Motor neuron (in vitro differentiated cells): Measurements from ENCODE around the gene CDH5. TPM values are rescaled to one million over a fixed set of nuclear protein-coding genes. Genes with fewer than 3 reads are reported as not detected.

Experiments used
- ATAC-seq, 8 experiments: fragments of 200-7000 bp; cut with Tn5 transposase; replicated peaks in 6 of 8; 2 replicates each; pipeline ENCODE4 v1.8.0; 2021; ENCODE audit warnings: mild to moderate bottlenecking in 8 of 8, moderate library complexity in 8 of 8
- H3K27ac ChIP-seq, 2 donors: fragments of 250-450 bp; sonication (Bioruptor Pico); 2 replicates each; pipeline ENCODE4 v1.9.0; 2021; ENCODE audit warnings: antibody characterized with exemption in 2 of 2, mild to moderate bottlenecking in 2 of 2, moderate library complexity in 1 of 2
- H3K4me1 ChIP-seq, 2 donors: fragments of 250-450 bp; sonication (Bioruptor Pico); replicated peaks in 1 of 2; 2 replicates each; pipeline ENCODE4 v1.6.1; 2021; ENCODE audit warnings: antibody characterized with exemption in 2 of 2, mild to moderate bottlenecking in 2 of 2, moderate library complexity in 1 of 2
- H3K4me3 ChIP-seq, 5 donors: fragments of 250-450 bp; sonication (Bioruptor Pico); 2 replicates each; pipeline ENCODE4 v1.9.0; 2021; ENCODE audit warnings: antibody characterized with exemption in 5 of 5, mild to moderate bottlenecking in 5 of 5, moderate library complexity in 4 of 5
- WGBS, 10 experiments: fragments of 450-650 bp; shearing (Covaris generic); methylation state at CpG; one replicate each; pipeline ENCODE4 v1.0.0; 2022; 5-methylcytosine and 5-hydroxymethylcytosine counted together
- in situ Hi-C, 9 experiments: fragments of 400-800 bp; cut with MboI; loops; one replicate each; pipeline ENCODE4 v1.15.0; 2021; ENCODE audit warnings: low sequenced_read_pairs in 9 of 9, low pct_unique_long_range_greater_than_20kb in 2 of 9; ENCODE audit not compliant: unreplicated experiment in 9 of 9
- total RNA-seq, 8 experiments: library from RNA; unstranded; fragments of 300-600 nt; gene quantifications; 2 replicates each; pipeline versions ENCODE4 v1.2.3 to v1.2.4, GENCODE V29; 2022

CDH5 gene
- total RNA-seq, 8 experiments from 2014 or later: 0.05 to 5.3 (median 0.84) TPM; not detected in 1

- Histone ChIP-seq H3K27ac (no peak overlapping the region), H3K4me3 (no peak overlapping the region), H3K4me1 (no peaks in the 10 kb centered on the region)
- in situ Hi-C loops: no loop called here
- 40 to 77% (median 64%) methylated on average over 1 to 4 of the region's 4 CpGs for WGBS, 10 experiments
- peak in 1 of 8 experiments; percentile 74 for ATAC-seq
Measured at GRCh38 chr16:66334853-66335574, 31.5 kb upstream of the CDH5 start.

DNA sequence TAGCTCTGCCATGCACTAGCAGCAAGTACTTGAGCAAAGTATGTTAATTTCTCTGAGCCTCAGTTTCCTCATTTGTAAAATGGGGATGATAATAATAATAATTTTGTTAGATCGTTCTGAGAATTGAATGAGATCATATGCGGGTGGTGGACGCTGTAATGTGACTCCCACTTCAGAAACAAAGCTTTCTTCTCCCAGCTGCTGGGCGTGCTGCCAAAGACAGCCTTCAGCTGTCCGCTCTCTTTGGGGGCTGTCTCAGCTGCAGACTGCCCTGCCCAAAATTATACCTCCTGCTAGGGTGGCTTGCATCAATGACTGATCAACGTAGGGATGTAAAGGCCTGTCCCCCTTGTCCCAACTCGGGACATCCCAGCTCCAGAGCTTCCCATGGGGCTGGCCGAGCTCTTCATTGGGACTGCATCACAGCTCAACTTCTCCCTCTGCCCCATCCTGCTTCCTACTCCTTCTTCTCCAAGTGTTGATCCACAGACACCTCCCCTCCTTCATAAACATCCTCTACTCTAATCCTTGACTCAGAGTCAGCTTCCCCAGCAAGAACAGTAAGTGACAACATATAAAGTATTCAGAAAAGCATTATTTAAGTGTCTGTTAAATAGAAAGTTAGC, 30.7 kb upstream of the CDH5 start:
- WGBS, 10 experiments: 9 to 100% (median 42%) methylated on average over 1 to 8 of the region's 8 CpGs; no CpG with 5 or more reads in 4 of the 10 experiments
- in situ Hi-C loops: no loop called here
- Histone ChIP-seq H3K4me1 (no peaks in the 10 kb centered on the region), H3K4me3 (no peak overlapping the region), H3K27ac (no peak overlapping the region)
- ATAC-seq: peak in 4 of 8 experiments; percentile 48 to 89 (median 74)

- no peaks in the 10 kb centered on the region for H3K4me1 ChIP-seq
- H3K4me3 ChIP-seq: no peak overlapping the region
- 0 to 94% (median 69%) methylated on average over 1 to 7 of the region's 9 CpGs; no CpG with 5 or more reads in 1 of the 10 experiments for WGBS, 10 experiments
- no peak for ATAC-seq
- no peak overlapping the region for H3K27ac ChIP-seq
- in situ Hi-C loops: no loop called here
Measured at GRCh38 chr16:66337463-66338188, 28.9 kb upstream of the CDH5 start.

GRCh38 chr16:66342294-66342900, 24.1 kb upstream of the CDH5 start:
- no peak overlapping the region for H3K4me3 ChIP-seq
- ATAC-seq: peak in 6 of 8 experiments; percentile 27 to 80 (median 40)
- in situ Hi-C loops: no loop called here
- no peaks in the 10 kb centered on the region for H3K4me1 ChIP-seq
- H3K27ac ChIP-seq: no peak overlapping the region
- WGBS, 10 experiments: 60 to 63% methylated on average over 3 to 4 of the region's 9 CpGs; no CpG with 5 or more reads in 8 of the 10 experiments

DNA sequence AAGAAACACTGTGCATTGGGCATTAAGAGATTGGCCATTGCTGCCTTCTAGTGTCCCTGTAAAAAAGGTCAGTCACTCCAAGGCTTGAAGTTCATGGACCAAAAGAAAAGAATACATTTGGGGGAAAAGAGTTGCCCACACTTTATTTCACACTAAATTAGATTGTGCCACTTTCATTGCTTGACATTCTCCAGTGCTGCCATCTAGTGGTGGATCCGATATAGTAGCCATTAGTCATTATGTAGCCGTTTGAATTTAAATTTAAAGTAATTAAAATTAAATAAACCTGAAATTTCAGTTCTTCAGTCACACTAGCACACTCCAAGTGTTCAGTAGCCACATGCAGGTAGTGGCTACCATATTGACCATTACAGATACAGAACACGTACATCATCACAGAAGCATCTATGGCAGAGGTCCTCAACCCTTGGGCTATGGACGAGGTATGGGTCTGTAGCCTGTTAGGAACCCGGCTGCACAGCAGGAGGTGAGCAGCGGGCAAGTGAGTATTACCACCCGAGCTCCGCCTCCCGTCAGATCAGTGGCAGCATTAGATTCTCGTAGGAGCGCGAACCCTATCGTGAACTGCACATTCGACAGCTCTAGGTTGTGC, 21.9 kb upstream of the CDH5 start:
- H3K4me1 ChIP-seq: no peaks in the 10 kb centered on the region
- no peak overlapping the region for H3K4me3 ChIP-seq
- WGBS, 10 experiments: 0 to 75% (median 60%) methylated on average over 1 to 10 of the region's 14 CpGs
- peak in 3 of 8 experiments; percentile 48 to 66 (median 62) for ATAC-seq
- H3K27ac ChIP-seq: no peak overlapping the region
- in situ Hi-C loops: no loop called here

GRCh38 chr16:66346221-66346620, 20.3 kb upstream of the CDH5 start:
- Histone ChIP-seq H3K4me1 (no peaks in the 10 kb centered on the region), H3K27ac (no peak overlapping the region), H3K4me3 (no peak overlapping the region)
- 90 to 100% (median 100%) methylated on average over 1 to 2 of the region's 2 CpGs; no CpG with 5 or more reads in 7 of the 10 experiments for WGBS, 10 experiments
- ATAC-seq: no peak
- in situ Hi-C loops: no loop called here

DNA sequence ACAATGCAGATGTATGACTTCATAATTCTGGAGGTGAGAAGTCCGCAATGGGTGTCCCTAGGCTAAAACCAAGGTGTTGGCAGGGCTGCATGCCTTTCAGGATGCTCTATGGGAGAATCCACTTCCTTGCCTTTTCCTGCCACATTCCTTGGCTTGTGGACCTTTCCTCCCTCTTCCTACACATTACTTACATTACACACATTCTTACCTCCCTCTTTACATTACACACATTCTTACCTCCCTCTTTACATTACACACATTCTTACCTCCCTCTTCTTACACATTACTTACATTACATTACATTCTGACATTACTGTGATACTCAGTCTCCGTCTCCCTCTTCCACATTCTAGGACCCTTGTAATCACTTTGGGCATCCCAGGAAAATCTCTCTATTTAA, 14.2 kb upstream of the CDH5 start:
- H3K4me3 ChIP-seq: no peak overlapping the region

DNA sequence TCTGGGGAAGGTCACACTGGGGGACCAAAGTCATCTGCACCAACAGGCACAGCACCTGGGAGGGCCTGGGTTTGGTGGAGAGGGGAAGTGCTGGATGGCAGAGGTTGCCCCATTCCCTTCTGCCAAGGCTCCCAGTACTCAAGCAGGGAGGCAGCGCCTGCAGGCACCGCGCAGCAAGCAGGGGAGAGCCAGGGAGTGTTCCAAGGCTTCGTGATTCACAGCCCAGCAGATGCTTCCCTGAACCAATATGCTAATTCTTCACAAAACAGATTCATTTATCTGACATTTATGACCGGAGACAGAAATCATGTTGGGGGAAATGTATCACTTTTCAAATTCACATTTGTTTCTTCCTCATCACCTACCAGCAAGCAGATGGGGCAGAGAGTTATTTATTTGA, 13.4 kb upstream of the CDH5 start:
- peak in 6 of 8 experiments; percentile 21 to 83 (median 57) for ATAC-seq
- Histone ChIP-seq H3K4me3 (no peak overlapping the region), H3K4me1 (peaks cover 7 to 16% of the 10 kb centered on the region in 2 donors), H3K27ac (peak overlapping the region in 1 of 2 donors; percentile 23)
- 40 to 51% (median 49%) methylated on average over 1 to 4 of the region's 5 CpGs; no CpG with 5 or more reads in 7 of the 10 experiments for WGBS, 10 experiments
- in situ Hi-C loops: no loop called here

More for the DNA sequence above, 14.2 kb upstream of the CDH5 start:
- no peak for ATAC-seq
- H3K27ac ChIP-seq: no peak overlapping the region
- WGBS, 10 experiments: 17 to 100% (median 80%) methylated on average over 1 to 2 of the region's 2 CpGs; no CpG with 5 or more reads in 1 of the 10 experiments
- in situ Hi-C loops: no loop called here
- H3K4me1 ChIP-seq: peaks cover 7 to 16% of the 10 kb centered on the region in 2 donors

DNA sequence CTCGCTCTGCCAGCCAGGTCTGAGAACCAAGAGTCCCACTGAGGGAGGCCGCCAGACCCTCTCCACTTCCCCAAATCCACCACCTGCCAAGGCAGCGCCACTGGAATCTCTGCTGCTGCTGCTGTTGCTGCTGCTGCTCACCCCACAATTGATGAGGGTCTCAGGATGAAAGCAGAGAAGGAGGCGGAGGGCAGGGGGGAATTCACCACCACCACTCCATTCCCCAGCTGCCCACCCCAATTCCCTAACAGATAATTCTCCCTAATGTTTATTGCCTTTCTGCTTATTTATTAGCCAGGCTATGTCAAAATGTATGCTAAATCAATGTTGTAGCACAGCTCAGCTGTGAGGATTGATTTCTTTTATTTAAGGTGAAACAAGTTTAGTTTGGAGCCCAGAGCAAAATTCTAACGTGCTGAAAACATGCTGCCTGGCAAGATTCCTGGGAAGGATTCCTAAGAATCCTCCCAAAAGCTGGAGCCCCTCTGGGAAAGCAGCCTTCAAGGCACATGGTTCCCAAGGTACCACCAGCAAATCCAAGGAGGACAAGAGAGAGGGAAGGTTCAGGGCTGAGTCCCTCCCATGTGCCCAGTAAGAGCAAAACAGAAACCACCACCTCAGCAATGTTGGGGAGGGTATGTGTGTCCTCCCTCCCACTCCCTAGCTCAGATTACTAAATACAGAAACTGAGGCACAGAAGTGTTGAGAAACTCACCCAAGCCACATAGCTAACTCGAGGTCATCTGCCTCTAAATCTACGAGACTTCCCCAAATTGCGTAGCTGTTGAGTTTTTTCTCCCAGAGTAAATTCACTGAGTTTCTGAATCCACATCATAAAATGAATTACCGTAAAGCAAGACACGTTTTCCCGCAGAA, 12.2 kb upstream of the CDH5 start:
- H3K27ac ChIP-seq: peak overlapping the region in 1 of 2 donors; percentile 70
- no peak overlapping the region for H3K4me3 ChIP-seq
- WGBS, 10 experiments: 0 to 67% (median 52%) methylated on average over 1 to 8 of the region's 11 CpGs
- ATAC-seq: peak in 5 of 8 experiments; percentile 25 to 73 (median 46)
- in situ Hi-C loops: no loop called here
- H3K4me1 ChIP-seq: peaks cover 7 to 20% of the 10 kb centered on the region in 2 donors

GRCh38 chr16:66355526-66355925, 11.0 kb upstream of the CDH5 start:
- in situ Hi-C loops: no loop called here
- ATAC-seq: no peak
- Histone ChIP-seq H3K27ac (no peak overlapping the region), H3K4me3 (no peak overlapping the region), H3K4me1 (peaks cover 11 to 24% of the 10 kb centered on the region in 2 donors)
- 52 to 95% (median 76%) methylated on average over 1 to 8 of the region's 8 CpGs; no CpG with 5 or more reads in 1 of the 10 experiments for WGBS, 10 experiments

GRCh38 chr16:66357523-66357928, 9.0 kb upstream of the CDH5 start:
- WGBS, 10 experiments: 0 to 9% (median 0%) methylated on average over 2 to 5 of the region's 5 CpGs; no CpG with 5 or more reads in 3 of the 10 experiments
- ATAC-seq: peak in 6 of 8 experiments; percentile 28 to 90 (median 70)
- in situ Hi-C loops: no loop called here
- Histone ChIP-seq H3K4me3 (no peak overlapping the region), H3K4me1 (peaks cover 11 to 24% of the 10 kb centered on the region in 2 donors), H3K27ac (no peak overlapping the region)
